HUES64 (cell line): Measurements from ENCODE around the gene CDHR2.

ENCODE experiments used
- H3K27ac ChIP-seq: 2 replicates; pipeline ENCODE4 v1.7.0; 2013; ENCODE audit warnings: low read depth, low read length, inconsistent platforms
- H3K27me3 ChIP-seq: 2 replicates; pipeline ENCODE4 v1.6.1; 2013; ENCODE audit warnings: mild to moderate bottlenecking, low read length; ENCODE audit not compliant: insufficient read depth
- H3K36me3 ChIP-seq: 2 replicates; pipeline ENCODE4 v1.6.1; 2013; ENCODE audit warnings: mild to moderate bottlenecking, low read length; ENCODE audit not compliant: insufficient read depth
- H3K4me1 ChIP-seq: 2 replicates; pipeline ENCODE4 v1.6.1; 2013; ENCODE audit warnings: mild to moderate bottlenecking, low read length, moderate library complexity; ENCODE audit not compliant: insufficient read depth
- H3K4me3 ChIP-seq: 2 replicates; pipeline ENCODE4 v1.5.1; 2013; ENCODE audit warnings: mild to moderate bottlenecking, low read length, moderate library complexity
- H3K9ac ChIP-seq: 2 replicates; pipeline ENCODE4 v1.6.1; 2013; ENCODE audit warnings: mild to moderate bottlenecking, low read depth, low read length
- H3K9me3 ChIP-seq: 2 replicates; pipeline ENCODE4 v1.6.1; 2013; ENCODE audit warnings: low read depth, low read length; ENCODE audit not compliant: insufficient read depth
- WGBS: fragments of 150-250, 120-280 bp; methylation state at CpG from one replicate; pipeline ENCODE4 v1.1.7; 2013; ENCODE audit warnings: missing lambda C conversion rate; 5-methylcytosine and 5-hydroxymethylcytosine counted together

Gene CDHR2

GRCh38 chr5:176625966-176626875, 77.1 kb downstream of the CDHR2 start:
- H3K4me3 ChIP-seq: no peak overlapping the region
- no peak overlapping the region for H3K27ac ChIP-seq
- WGBS: 61% methylated on average over 25 of the region's 25 CpGs
- H3K9ac ChIP-seq: no peak overlapping the region
- H3K27me3 ChIP-seq: peaks cover 51% of the 10 kb centered on the region
- H3K4me1 ChIP-seq: peaks cover 8% of the 10 kb centered on the region; the same call in 1 of the 2 replicates
- H3K36me3 ChIP-seq: no peaks in the 10 kb centered on the region
- no peaks in the 10 kb centered on the region for H3K9me3 ChIP-seq

- no peak overlapping the region for H3K9ac ChIP-seq
- H3K27me3 ChIP-seq: peaks cover 52% of the 10 kb centered on the region
- 80% methylated on average over 6 of the region's 7 CpGs for WGBS
- H3K27ac ChIP-seq: no peak overlapping the region
- H3K4me3 ChIP-seq: no peak overlapping the region
- peaks cover 8% of the 10 kb centered on the region; the same call in 1 of the 2 replicates for H3K4me1 ChIP-seq
- H3K36me3 ChIP-seq: no peaks in the 10 kb centered on the region
- no peaks in the 10 kb centered on the region for H3K9me3 ChIP-seq
Observed at GRCh38 chr5:176626876-176627236, 77.7 kb downstream of the CDHR2 start.

GRCh38 chr5:176627582-176627981, 78.4 kb downstream of the CDHR2 start:
- 82% methylated on average over 5 of the region's 5 CpGs for WGBS
- Histone ChIP-seq H3K9me3 (no peaks in the 10 kb centered on the region), H3K36me3 (no peaks in the 10 kb centered on the region), H3K4me1 (peaks cover 8% of the 10 kb centered on the region; the same call in 1 of the 2 replicates), H3K27ac (no peak overlapping the region), H3K4me3 (no peak overlapping the region), H3K27me3 (peaks cover 55% of the 10 kb centered on the region), H3K9ac (no peak overlapping the region)

GRCh38 chr5:176628406-176629228, 79.5 kb downstream of the CDHR2 start:
- Histone ChIP-seq H3K27me3 (peaks cover 57% of the 10 kb centered on the region), H3K4me3 (peak overlapping the region; percentile 77; the same call in 1 of the 2 replicates), H3K27ac (no peak overlapping the region), H3K36me3 (no peaks in the 10 kb centered on the region), H3K9me3 (no peaks in the 10 kb centered on the region), H3K4me1 (peaks cover 9% of the 10 kb centered on the region; the same call in 1 of the 2 replicates), H3K9ac (no peak overlapping the region)
- WGBS: 53% methylated on average over 13 of the region's 13 CpGs

GRCh38 chr5:176629317-176629852, 80.2 kb downstream of the CDHR2 start:
- Histone ChIP-seq H3K9ac (no peak overlapping the region; the same call in 1 of the 2 replicates), H3K4me3 (peak overlapping the region; percentile 77), H3K36me3 (no peaks in the 10 kb centered on the region), H3K4me1 (peaks cover 17% of the 10 kb centered on the region), H3K27me3 (peaks cover 64% of the 10 kb centered on the region), H3K27ac (no peak overlapping the region), H3K9me3 (no peaks in the 10 kb centered on the region)
- 5% methylated on average over 34 of the region's 34 CpGs for WGBS

GRCh38 chr5:176629853-176630680, 80.9 kb downstream of the CDHR2 start, which contains the start of the genes EIF4E1B and SNCB:
Gene EIF4E1B (plus strand): TSS chr5:176630675. CDS start chr5:176642788, 12,113 bp downstream.
Gene SNCB (minus strand): TSS chr5:176630534. CDS start chr5:176629654, 880 bp downstream.
- peaks cover 17% of the 10 kb centered on the region for H3K4me1 ChIP-seq
- peak within 1 kb of the TSS; percentile 77 for H3K4me3 ChIP-seq
- H3K27ac ChIP-seq: no peak within 1 kb of the TSS
- no peaks in the 10 kb centered on the region for H3K36me3 ChIP-seq
- peaks cover 64% of the 10 kb centered on the region for H3K27me3 ChIP-seq
- H3K9me3 ChIP-seq: no peaks in the 10 kb centered on the region
- WGBS: under 1% methylated on average over 94 of the region's 94 CpGs
- no peak within 1 kb of the TSS; the same call in 1 of the 2 replicates for H3K9ac ChIP-seq

GRCh38 chr5:176630681-176631222, 81.6 kb downstream of the CDHR2 start:
- Histone ChIP-seq H3K4me1 (peaks cover 17% of the 10 kb centered on the region), H3K9me3 (no peaks in the 10 kb centered on the region), H3K4me3 (peak overlapping the region; percentile 77), H3K36me3 (no peaks in the 10 kb centered on the region), H3K27ac (no peak overlapping the region), H3K27me3 (peaks cover 64% of the 10 kb centered on the region), H3K9ac (no peak overlapping the region)
- 12% methylated on average over 20 of the region's 20 CpGs for WGBS

- 88% methylated on average over 7 of the region's 7 CpGs for WGBS
- no peak overlapping the region for H3K27ac ChIP-seq
- no peak overlapping the region for H3K4me3 ChIP-seq
Observed at GRCh38 chr5:176631383-176632200, 82.5 kb downstream of the CDHR2 start.

GRCh38 chr5:176632745-176633144, 83.6 kb downstream of the CDHR2 start:
- Histone ChIP-seq H3K27ac (no peak overlapping the region), H3K27me3 (peaks cover 55% of the 10 kb centered on the region), H3K9ac (no peak overlapping the region), H3K4me1 (peaks cover 17% of the 10 kb centered on the region), H3K9me3 (no peaks in the 10 kb centered on the region), H3K4me3 (no peak overlapping the region), H3K36me3 (no peaks in the 10 kb centered on the region)
- 92% methylated on average over 2 of the region's 2 CpGs for WGBS

More at GRCh38 chr5:176631383-176632200, 82.5 kb downstream of the CDHR2 start:
- Histone ChIP-seq H3K36me3 (no peaks in the 10 kb centered on the region), H3K4me1 (peaks cover 17% of the 10 kb centered on the region), H3K27me3 (peaks cover 63% of the 10 kb centered on the region), H3K9ac (no peak overlapping the region), H3K9me3 (no peaks in the 10 kb centered on the region)
